Spinal cord (tissue), 10 donors: ENCODE data around the gene PPIG. TPM values are rescaled to one million over a fixed set of nuclear protein-coding genes. Genes with fewer than 3 reads are reported as not detected.
"Not testable (repeated sequence)": the region's sequence is repeated elsewhere in the genome, so short reads cannot be mapped to it uniquely, and the experiment has no call there.

Experiments
- DNase-seq, 6 donors: peaks; one replicate each; pipeline versions ENCODE4 v3.0.0 to v3.0.0-alpha.2; 2013 to 2015; ENCODE audit warnings: low spot score in 6 of 6, low read depth in 4 of 6
- H3K27ac ChIP-seq: one replicate; pipeline ENCODE4 v1.5.1; 2013; ENCODE audit warnings: low read depth, low read length, control low read depth
- H3K27me3 ChIP-seq: one replicate; pipeline ENCODE4 v1.6.1; 2013; ENCODE audit warnings: low read length; ENCODE audit not compliant: control insufficient read depth, insufficient read depth
- H3K36me3 ChIP-seq: one replicate; pipeline ENCODE4 v1.6.1; 2013; ENCODE audit warnings: low read length; ENCODE audit not compliant: control insufficient read depth, insufficient read depth
- H3K4me1 ChIP-seq: one replicate; pipeline ENCODE4 v1.6.1; 2013; ENCODE audit warnings: low read length; ENCODE audit not compliant: control insufficient read depth, insufficient read depth
- H3K4me3 ChIP-seq: one replicate; pipeline ENCODE4 v1.5.1; 2013; ENCODE audit warnings: low read depth, low read length, control low read depth
- H3K9me3 ChIP-seq: one replicate; pipeline ENCODE4 v1.6.1; 2013; ENCODE audit warnings: low read length; ENCODE audit not compliant: control insufficient read depth, insufficient read depth
- WGBS: methylation state at CpG from one replicate; pipeline ENCODE4 v1.1.5; 2013; ENCODE audit warnings: missing lambda C conversion rate; ENCODE audit not compliant: insufficient coverage; 5-methylcytosine and 5-hydroxymethylcytosine counted together
- polyA plus RNA-seq, 2 donors: library from polyadenylated mRNA; unstranded; fragments of 120-200 nt; gene quantifications; one replicate each; pipeline ENCODE4 v1.2.1, GENCODE V29; 2013; ENCODE audit not compliant: insufficient read length in 2 of 2
- total RNA-seq, 2 donors: library from RNA; depleted of rRNA in 1 of 2; stranded (reverse); fragments of 120-200 nt in 1 of 2; fragments of >200 nt in 1 of 2; gene quantifications; one replicate each; pipeline versions ENCODE4 v1.2.3 to v1.2.4, GENCODE V29; 2013 to 2014
- donor health status: healthy.

The PPIG gene
- total and polyA plus RNA-seq, 4 donors = 51.3 to 69.9 (median 56.3) TPM

- no CpG with 5 or more reads among the region's 2 CpGs for WGBS
- DNase-seq = no peak
- no peak overlapping the region for H3K4me3 ChIP-seq
- no peaks in the 10 kb centered on the region for H3K4me1 ChIP-seq
- no peaks in the 10 kb centered on the region for H3K27me3 ChIP-seq
- H3K36me3 ChIP-seq = no peaks in the 10 kb centered on the region
- no peak overlapping the region for H3K27ac ChIP-seq
- no peaks in the 10 kb centered on the region for H3K9me3 ChIP-seq
These were observed 14.2 kb upstream of the PPIG start for GRCh38 chr2:169569948-169570347.

GRCh38 chr2:169570752-169571151 is 13.4 kb upstream of the PPIG start:
- not testable (repeated sequence) for H3K36me3 ChIP-seq, DNase-seq, H3K27me3 ChIP-seq, H3K4me1 ChIP-seq, H3K9me3 ChIP-seq, H3K27ac ChIP-seq, H3K4me3 ChIP-seq
- WGBS = 100% methylated on average over 1 of the region's 4 CpGs

GRCh38 chr2:169571571-169571970 is 12.6 kb upstream of the PPIG start:
- H3K27ac ChIP-seq = no peak overlapping the region
- H3K36me3 ChIP-seq = no peaks in the 10 kb centered on the region
- no peaks in the 10 kb centered on the region for H3K4me1 ChIP-seq
- no CpG with 5 or more reads among the region's 3 CpGs for WGBS
- H3K9me3 ChIP-seq = no peaks in the 10 kb centered on the region
- H3K27me3 ChIP-seq = no peaks in the 10 kb centered on the region
- H3K4me3 ChIP-seq = no peak overlapping the region
- no peak for DNase-seq

GRCh38 chr2:169572189-169572588 is 12.0 kb upstream of the PPIG start:
- H3K36me3 ChIP-seq = no peaks in the 10 kb centered on the region
- no peaks in the 10 kb centered on the region for H3K9me3 ChIP-seq
- DNase-seq = no peak
- H3K4me1 ChIP-seq = no peaks in the 10 kb centered on the region
- no CpG with 5 or more reads among the region's 1 CpG for WGBS
- H3K27ac ChIP-seq = no peak overlapping the region
- no peak overlapping the region for H3K4me3 ChIP-seq
- no peaks in the 10 kb centered on the region for H3K27me3 ChIP-seq

GRCh38 chr2:169572821-169573159 is 11.4 kb upstream of the PPIG start:
- no peaks in the 10 kb centered on the region for H3K36me3 ChIP-seq
- no peaks in the 10 kb centered on the region for H3K27me3 ChIP-seq
- H3K4me1 ChIP-seq = no peaks in the 10 kb centered on the region
- H3K27ac ChIP-seq = no peak overlapping the region
- WGBS = 0% methylated on average over 1 of the region's 2 CpGs
- no peak for DNase-seq
- peak overlapping the region; percentile 83 for H3K4me3 ChIP-seq
- H3K9me3 ChIP-seq = no peaks in the 10 kb centered on the region

GRCh38 chr2:169573160-169573973 is 10.8 kb upstream of the PPIG start, which contains the start of gene FASTKD1:
FASTKD1 (minus strand) TSS chr2:169573865; CDS start chr2:169572029, 1,836 bp downstream.
- Histone ChIP-seq H3K27me3 (no peaks in the 10 kb centered on the region), H3K4me1 (no peaks in the 10 kb centered on the region), H3K4me3 (peak within 1 kb of the TSS; percentile 83), H3K27ac (peak within 1 kb of the TSS; percentile 57), H3K9me3 (no peaks in the 10 kb centered on the region), H3K36me3 (no peaks in the 10 kb centered on the region)
- peak; percentile 78 to 98 (median 88) for DNase-seq
- 0% methylated on average over 33 of the region's 33 CpGs for WGBS

- Histone ChIP-seq H3K4me1 (no peaks in the 10 kb centered on the region), H3K36me3 (no peaks in the 10 kb centered on the region), H3K27ac (peak overlapping the region; percentile 57), H3K27me3 (no peaks in the 10 kb centered on the region), H3K9me3 (no peaks in the 10 kb centered on the region), H3K4me3 (peak overlapping the region; percentile 83)
- DNase-seq = no peak
- no CpG with 5 or more reads among the region's 6 CpGs for WGBS
These were observed 10.2 kb upstream of the PPIG start for GRCh38 chr2:169573974-169574299.

GRCh38 chr2:169574539-169574938 is 9.6 kb upstream of the PPIG start:
- H3K4me1 ChIP-seq, H3K4me3 ChIP-seq, H3K36me3 ChIP-seq, DNase-seq, H3K9me3 ChIP-seq, H3K27ac ChIP-seq, H3K27me3 ChIP-seq: not testable (repeated sequence)
- WGBS = no CpG with 5 or more reads among the region's 5 CpGs

GRCh38 chr2:169575264-169575663 is 8.9 kb upstream of the PPIG start:
- not testable (repeated sequence) for H3K4me3 ChIP-seq, H3K27ac ChIP-seq, DNase-seq, H3K36me3 ChIP-seq, H3K4me1 ChIP-seq, H3K27me3 ChIP-seq, H3K9me3 ChIP-seq
- 97% methylated on average over 19 of the region's 36 CpGs for WGBS

- Histone ChIP-seq H3K27me3 (no peaks in the 10 kb centered on the region), H3K4me3 (no peak overlapping the region), H3K9me3 (peaks cover 2% of the 10 kb centered on the region), H3K27ac (no peak overlapping the region), H3K4me1 (no peaks in the 10 kb centered on the region), H3K36me3 (no peaks in the 10 kb centered on the region)
- peak in 1 of 6 donors; percentile 49 for DNase-seq
- WGBS = 71% methylated on average over 5 of the region's 6 CpGs
These were observed 5.1 kb upstream of the PPIG start for GRCh38 chr2:169579044-169579443.
